ENCODE data around the gene HEATR3. TPM values are rescaled to one million over a fixed set of nuclear protein-coding genes. Genes with fewer than 3 reads are reported as not detected.

Gene HEATR3
- total RNA-seq, 1 donor from 2014 or later = 23.9 TPM

GRCh38 chr16:50043358-50043757, 22.4 kb upstream of the HEATR3 start:
- no peak overlapping the region for H3K9ac ChIP-seq
- Mint-ChIP-seq H3K36me3 (no peaks in the 10 kb centered on the region), H3K27me3 (ENCODE audit: insufficient read depth, low read depth) (peaks cover 13% of the 10 kb centered on the region), H3K27ac (no peak overlapping the region), H3K4me1 (peaks cover 3% of the 10 kb centered on the region), H3K4me3 (no peak overlapping the region), H3K9me3 (no peaks in the 10 kb centered on the region)
- H2AFZ ChIP-seq (replicated peaks) = no peak overlapping the region
- no peak overlapping the region for H3K4me3 ChIP-seq
- no peak for DNase-seq (ENCODE audit: low spot score)
- H3K79me2 ChIP-seq (ENCODE audit: low read depth) = no peaks in the 10 kb centered on the region
- H3K4me2 ChIP-seq = no peak overlapping the region
- H3K36me3 ChIP-seq = no peaks in the 10 kb centered on the region
- no peaks in the 10 kb centered on the region for H4K20me1 ChIP-seq (ENCODE audit: low read depth)
- H3K9me3 ChIP-seq (ENCODE audit: low read depth) = no peaks in the 10 kb centered on the region
- H3F3A ChIP-seq (ENCODE audit: low read depth) = peaks cover 3% of the 10 kb centered on the region
- no peaks in the 10 kb centered on the region for H3K27me3 ChIP-seq
- H3K4me1 ChIP-seq = no peaks in the 10 kb centered on the region
- no peak overlapping the region for H3K27ac ChIP-seq
- TF ChIP-seq EZH2 (IDR thresholded peaks at IDR 0.05) = no peak
- TF ChIP-seq, protein P1, sequence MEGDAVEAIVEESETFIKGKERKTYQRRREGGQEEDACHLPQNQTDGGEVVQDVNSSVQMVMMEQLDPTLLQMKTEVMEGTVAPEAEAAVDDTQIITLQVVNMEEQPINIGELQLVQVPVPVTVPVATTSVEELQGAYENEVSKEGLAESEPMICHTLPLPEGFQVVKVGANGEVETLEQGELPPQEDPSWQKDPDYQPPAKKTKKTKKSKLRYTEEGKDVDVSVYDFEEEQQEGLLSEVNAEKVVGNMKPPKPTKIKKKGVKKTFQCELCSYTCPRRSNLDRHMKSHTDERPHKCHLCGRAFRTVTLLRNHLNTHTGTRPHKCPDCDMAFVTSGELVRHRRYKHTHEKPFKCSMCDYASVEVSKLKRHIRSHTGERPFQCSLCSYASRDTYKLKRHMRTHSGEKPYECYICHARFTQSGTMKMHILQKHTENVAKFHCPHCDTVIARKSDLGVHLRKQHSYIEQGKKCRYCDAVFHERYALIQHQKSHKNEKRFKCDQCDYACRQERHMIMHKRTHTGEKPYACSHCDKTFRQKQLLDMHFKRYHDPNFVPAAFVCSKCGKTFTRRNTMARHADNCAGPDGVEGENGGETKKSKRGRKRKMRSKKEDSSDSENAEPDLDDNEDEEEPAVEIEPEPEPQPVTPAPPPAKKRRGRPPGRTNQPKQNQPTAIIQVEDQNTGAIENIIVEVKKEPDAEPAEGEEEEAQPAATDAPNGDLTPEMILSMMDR (IDR thresholded peaks at IDR 0.05) = no peak
- TF ChIP-seq EZH2phosphoT487 (IDR thresholded peaks at IDR 0.05) = no peak

GRCh38 chr16:50045412-50045811, 20.4 kb upstream of the HEATR3 start:
- Mint-ChIP-seq H3K9me3 (no peaks in the 10 kb centered on the region), H3K27me3 (ENCODE audit: insufficient read depth, low read depth) (peaks cover 13% of the 10 kb centered on the region), H3K36me3 (no peaks in the 10 kb centered on the region), H3K4me1 (no peaks in the 10 kb centered on the region), H3K27ac (no peak overlapping the region), H3K4me3 (no peak overlapping the region)
- no peak overlapping the region for H3K27ac ChIP-seq
- H3K4me1 ChIP-seq = no peaks in the 10 kb centered on the region
- H3K4me2 ChIP-seq = no peak overlapping the region
- no peaks in the 10 kb centered on the region for H4K20me1 ChIP-seq (ENCODE audit: low read depth)
- no peaks in the 10 kb centered on the region for H3F3A ChIP-seq (ENCODE audit: low read depth)
- no peak overlapping the region for H3K4me3 ChIP-seq
- H3K9me3 ChIP-seq (ENCODE audit: low read depth) = no peaks in the 10 kb centered on the region
- TF ChIP-seq EZH2 (IDR thresholded peaks at IDR 0.05) (no peak), EZH2phosphoT487 (IDR thresholded peaks at IDR 0.05) (no peak)
- TF ChIP-seq, protein P1 (IDR thresholded peaks at IDR 0.05) = no peak
- no peaks in the 10 kb centered on the region for H3K36me3 ChIP-seq
- DNase-seq (ENCODE audit: low spot score) = no peak
- no peak overlapping the region for H2AFZ ChIP-seq (replicated peaks)
- H3K27me3 ChIP-seq = no peaks in the 10 kb centered on the region
- H3K79me2 ChIP-seq (ENCODE audit: low read depth) = no peaks in the 10 kb centered on the region
- no peak overlapping the region for H3K9ac ChIP-seq

DNA sequence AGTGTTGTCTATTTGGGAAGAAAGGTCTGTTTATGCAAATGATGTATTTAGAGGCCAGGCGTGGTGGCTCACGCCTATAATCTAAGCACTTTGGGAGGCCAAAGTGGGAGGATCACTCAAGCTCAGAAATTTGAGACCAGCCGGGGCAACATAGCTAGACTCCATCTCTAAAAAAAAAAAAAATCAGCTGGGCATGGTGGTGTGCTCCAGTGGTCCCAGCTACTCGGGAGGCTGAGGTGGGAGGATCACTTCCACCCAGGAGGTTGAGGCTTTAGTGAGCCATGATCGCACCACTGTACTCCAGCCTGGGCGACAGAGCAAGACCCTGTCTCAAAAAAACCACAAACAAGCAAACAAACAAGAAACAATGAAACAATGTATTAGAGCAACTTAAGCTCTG, 18.9 kb upstream of the HEATR3 start:
- Histone ChIP-seq H4K20me1 (ENCODE audit: low read depth) (no peaks in the 10 kb centered on the region), H3K4me3 (no peak overlapping the region), H3K9me3 (ENCODE audit: low read depth) (no peaks in the 10 kb centered on the region), H3K27me3 (no peaks in the 10 kb centered on the region), H3K4me2 (no peak overlapping the region), H3K27ac (no peak overlapping the region), H3K9ac (no peak overlapping the region), H3F3A (ENCODE audit: low read depth) (no peaks in the 10 kb centered on the region), H3K79me2 (ENCODE audit: low read depth) (no peaks in the 10 kb centered on the region), H3K36me3 (no peaks in the 10 kb centered on the region), H2AFZ (replicated peaks) (no peak overlapping the region), H3K4me1 (no peaks in the 10 kb centered on the region)
- Mint-ChIP-seq H3K4me1 (no peaks in the 10 kb centered on the region), H3K9me3 (no peaks in the 10 kb centered on the region), H3K27ac (no peak overlapping the region), H3K4me3 (no peak overlapping the region), H3K27me3 (ENCODE audit: insufficient read depth, low read depth) (peaks cover 13% of the 10 kb centered on the region), H3K36me3 (no peaks in the 10 kb centered on the region)
- no peak for DNase-seq (ENCODE audit: low spot score)
- TF ChIP-seq, protein P1 (IDR thresholded peaks at IDR 0.05) = no peak
- TF ChIP-seq EZH2phosphoT487 (IDR thresholded peaks at IDR 0.05) = no peak
- TF ChIP-seq EZH2 (IDR thresholded peaks at IDR 0.05) = no peak
